Upper lobe of left lung (tissue), 6 donors: Measurements from ENCODE around the gene SLC47A1. TPM values are rescaled to one million over a fixed set of nuclear protein-coding genes. Genes with fewer than 3 reads are reported as not detected.

Source experiments
- ATAC-seq, 2 donors: fragments of 200-7000 bp; cut with Tn5 transposase; one replicate each; pipeline ENCODE4 v1.9.1; 2022; ENCODE audit warnings: mild to moderate bottlenecking in 2 of 2, moderate library complexity in 2 of 2; ENCODE audit not compliant: low FRiP score in 2 of 2
- DNase-seq, 2 donors: peaks; one replicate each; pipeline ENCODE4 v3.0.0-alpha.2; 2019 to 2020
- H3K27ac ChIP-seq, 4 donors: fragments of 200-600 bp; sonication (generic); one replicate each; pipeline ENCODE4 v1.5.1; 2016 to 2019
- H3K27me3 ChIP-seq, 4 donors: fragments of 200-600 bp; sonication (generic); one replicate each; pipeline ENCODE4 v1.5.1; 2017 to 2019
- H3K36me3 ChIP-seq, 4 donors: fragments of 200-600 bp; sonication (generic); one replicate each; pipeline ENCODE4 v1.5.1; 2016 to 2019
- H3K4me1 ChIP-seq, 4 donors: fragments of 200-600 bp; sonication (generic); one replicate each; pipeline ENCODE4 v1.5.1; 2018 to 2019
- H3K4me3 ChIP-seq, 4 donors: fragments of 200-600 bp; sonication (generic); one replicate each; pipeline ENCODE4 v1.5.1; 2017 to 2019; ENCODE audit warnings: mild to moderate bottlenecking in 2 of 4, moderate library complexity in 1 of 4
- H3K9me3 ChIP-seq, 4 donors: fragments of 200-600 bp; sonication (generic); one replicate each; pipeline ENCODE4 v1.5.1; 2018 to 2019
- CTCF ChIP-seq, 6 experiments: fragments of 450-650 bp in 4 of 6; fragments of 200-600 bp in 2 of 6; sonication (generic) in 2 of 6; IDR thresholded peaks; one replicate each; pipeline ENCODE4 v1.5.1; 2016 to 2019; ENCODE audit warnings: antibody characterized with exemption in 6 of 6
- EP300 ChIP-seq, 4 donors: sonication (generic); formaldehyde crosslinking; IDR thresholded peaks; one replicate each; pipeline ENCODE4 v1.5.1; 2017; ENCODE audit warnings: antibody characterized with exemption in 4 of 4, control low read depth in 2 of 4
- POLR2A ChIP-seq, 4 donors: fragments of 450-650 bp; IDR thresholded peaks; one replicate each; pipeline ENCODE4 v1.5.1; 2016 to 2017; ENCODE audit warnings: antibody characterized with exemption in 4 of 4, mild to moderate bottlenecking in 2 of 4
- POLR2AphosphoS5 ChIP-seq, 2 donors: sonication (generic); formaldehyde crosslinking; IDR thresholded peaks; one replicate each; pipeline ENCODE4 v1.5.1; 2017; ENCODE audit warnings: antibody characterized with exemption in 2 of 2
- WGBS, 2 donors: methylation state at CpG; one replicate each; pipeline ENCODE4 v1.1.5; 2017 to 2018; 5-methylcytosine and 5-hydroxymethylcytosine counted together
- total RNA-seq, 6 donors: library from RNA; depleted of rRNA in 4 of 6; stranded (reverse); fragments of >200 nt in 4 of 6; gene quantifications; one replicate each; pipeline versions ENCODE4 v1.1.0 to v1.2.1, GENCODE V29; 2016 to 2021
- donor health status: DM: no; HTN: no; CAD: no; lungs with moderate emphysema.
- donor health status: DM: no; HTN: yes; CAD: no; lungs with severe emphysema.

Gene SLC47A1
- total RNA-seq, 6 donors from 2014 or later = 6.9 to 20.8 (median 12.0) TPM

- peaks cover 0 to 17% (median 8%) of the 10 kb centered on the region in 4 donors for H3K27me3 ChIP-seq
- no peak overlapping the region for H3K27ac ChIP-seq
- peaks cover 0 to 11% (median 8%) of the 10 kb centered on the region in 4 donors for H3K4me1 ChIP-seq
- DNase-seq = no peak
- no peak for ATAC-seq
- no peak overlapping the region for H3K4me3 ChIP-seq
- WGBS, 2 donors = 86 to 89% methylated on average over 8 of the region's 8 CpGs
- TF ChIP-seq EP300 (IDR thresholded peaks at IDR 0.05) (no peak), POLR2AphosphoS5 (IDR thresholded peaks at IDR 0.05) (no peak), CTCF (IDR thresholded peaks at IDR 0.05) (no peak), POLR2A (IDR thresholded peaks at IDR 0.05) (no peak)
- no peaks in the 10 kb centered on the region for H3K36me3 ChIP-seq
- H3K9me3 ChIP-seq = no peaks in the 10 kb centered on the region
Measured at GRCh38 chr17:19583871-19584270, 50.2 kb downstream of the SLC47A1 start.

GRCh38 chr17:19590451-19590850, 56.8 kb downstream of the SLC47A1 start:
- Histone ChIP-seq H3K27me3 (no peaks in the 10 kb centered on the region), H3K27ac (no peak overlapping the region), H3K4me1 (no peaks in the 10 kb centered on the region), H3K4me3 (no peak overlapping the region), H3K9me3 (no peaks in the 10 kb centered on the region), H3K36me3 (no peaks in the 10 kb centered on the region)
- WGBS, 2 donors = 62 to 65% methylated on average over 9 of the region's 9 CpGs
- no peak for DNase-seq
- no peak for ATAC-seq
- TF ChIP-seq POLR2A (IDR thresholded peaks at IDR 0.05) (no peak), CTCF (IDR thresholded peaks at IDR 0.05) (no peak)

GRCh38 chr17:19590912-19591551, 57.4 kb downstream of the SLC47A1 start:
- DNase-seq (peak in 1 of 2 donors; percentile 22), ATAC-seq (no peak)
- no peaks in the 10 kb centered on the region for H3K9me3 ChIP-seq
- no peak overlapping the region for H3K27ac ChIP-seq
- no peaks in the 10 kb centered on the region for H3K27me3 ChIP-seq
- H3K4me3 ChIP-seq = no peak overlapping the region
- no peaks in the 10 kb centered on the region for H3K36me3 ChIP-seq
- TF ChIP-seq POLR2AphosphoS5 (IDR thresholded peaks at IDR 0.05) = no peak
- TF ChIP-seq POLR2A (IDR thresholded peaks at IDR 0.05) = no peak
- TF ChIP-seq EP300 (IDR thresholded peaks at IDR 0.05) = no peak
- TF ChIP-seq CTCF (IDR thresholded peaks at IDR 0.05) = no peak
- H3K4me1 ChIP-seq = no peaks in the 10 kb centered on the region
- WGBS, 2 donors = 79 to 82% methylated on average over 8 of the region's 8 CpGs

- Histone ChIP-seq H3K27me3 (no peaks in the 10 kb centered on the region), H3K9me3 (no peaks in the 10 kb centered on the region), H3K27ac (no peak overlapping the region), H3K36me3 (no peaks in the 10 kb centered on the region), H3K4me3 (no peak overlapping the region), H3K4me1 (no peaks in the 10 kb centered on the region)
- DNase-seq = no peak
- no peak for ATAC-seq
- TF ChIP-seq CTCF (IDR thresholded peaks at IDR 0.05) = no peak
- TF ChIP-seq POLR2AphosphoS5 (IDR thresholded peaks at IDR 0.05) = no peak
- TF ChIP-seq EP300 (IDR thresholded peaks at IDR 0.05) = no peak
- WGBS, 2 donors = 86 to 94% methylated on average over 4 of the region's 4 CpGs
Measured at GRCh38 chr17:19592316-19592715, 58.7 kb downstream of the SLC47A1 start.

- H3K4me1 ChIP-seq = no peaks in the 10 kb centered on the region
- WGBS, 2 donors = 77 to 79% methylated on average over 5 of the region's 5 CpGs
- ATAC-seq (no peak), DNase-seq (no peak)
- no peak overlapping the region for H3K27ac ChIP-seq
- no peaks in the 10 kb centered on the region for H3K27me3 ChIP-seq
- no peaks in the 10 kb centered on the region for H3K9me3 ChIP-seq
- no peaks in the 10 kb centered on the region for H3K36me3 ChIP-seq
- no peak overlapping the region for H3K4me3 ChIP-seq
- no peak for TF ChIP-seq POLR2A (IDR thresholded peaks at IDR 0.05)
Measured at GRCh38 chr17:19596869-19597268, 63.2 kb downstream of the SLC47A1 start.
